ENCODE data around the gene ZNF516.

Gene ZNF516

GRCh38 chr18:76466410-76466991 lies 28.5 kb downstream of the ZNF516 start:
- DNase-seq: no peak

GRCh38 chr18:76465630-76466409 lies 29.2 kb downstream of the ZNF516 start:
- DNase-seq: no peak

- DNase-seq: no peak
These were observed 30.5 kb downstream of the ZNF516 start for GRCh38 chr18:76464281-76465259.

GRCh38 chr18:76463872-76464271 lies 31.2 kb downstream of the ZNF516 start:
- DNase-seq: no peak

- no peak for DNase-seq
These were observed 31.7 kb downstream of the ZNF516 start for GRCh38 chr18:76463358-76463757.

- no peak for DNase-seq
These were observed 32.7 kb downstream of the ZNF516 start for GRCh38 chr18:76462326-76462694.

GRCh38 chr18:76461692-76462325 lies 33.2 kb downstream of the ZNF516 start:
- DNase-seq: no peak

- no peak for DNase-seq
These were observed 33.9 kb downstream of the ZNF516 start for GRCh38 chr18:76461148-76461547.

GRCh38 chr18:76460482-76460881 lies 34.6 kb downstream of the ZNF516 start:
- no peak for DNase-seq

GRCh38 chr18:76459687-76460350 lies 35.2 kb downstream of the ZNF516 start:
- DNase-seq: no peak

- DNase-seq: no peak
These were observed 35.7 kb downstream of the ZNF516 start for GRCh38 chr18:76459312-76459686.

- DNase-seq: no peak
These were observed 36.3 kb downstream of the ZNF516 start for GRCh38 chr18:76458522-76459311.

- no peak for DNase-seq
These were observed 37.1 kb downstream of the ZNF516 start for GRCh38 chr18:76457957-76458356.

GRCh38 chr18:76457475-76457874 lies 37.6 kb downstream of the ZNF516 start:
- DNase-seq: no peak

GRCh38 chr18:76456823-76457222 lies 38.2 kb downstream of the ZNF516 start:
- DNase-seq: no peak

GRCh38 chr18:76456018-76456750 lies 38.9 kb downstream of the ZNF516 start:
- no peak for DNase-seq

GRCh38 chr18:76455003-76455676 lies 39.9 kb downstream of the ZNF516 start:
- DNase-seq: no peak

- DNase-seq: no peak
These were observed 40.6 kb downstream of the ZNF516 start for GRCh38 chr18:76454418-76454817.

- DNase-seq: no peak
These were observed 41.1 kb downstream of the ZNF516 start for GRCh38 chr18:76453932-76454331.

- DNase-seq: no peak
These were observed 41.9 kb downstream of the ZNF516 start for GRCh38 chr18:76453057-76453561.
